ENCODE results near the gene ULK4. TPM values are rescaled to one million over a fixed set of nuclear protein-coding genes. Genes with fewer than 3 reads are reported as not detected.

Gene ULK4
- total RNA-seq, 1 experiment from 2014 or later: 14.3 TPM

DNA sequence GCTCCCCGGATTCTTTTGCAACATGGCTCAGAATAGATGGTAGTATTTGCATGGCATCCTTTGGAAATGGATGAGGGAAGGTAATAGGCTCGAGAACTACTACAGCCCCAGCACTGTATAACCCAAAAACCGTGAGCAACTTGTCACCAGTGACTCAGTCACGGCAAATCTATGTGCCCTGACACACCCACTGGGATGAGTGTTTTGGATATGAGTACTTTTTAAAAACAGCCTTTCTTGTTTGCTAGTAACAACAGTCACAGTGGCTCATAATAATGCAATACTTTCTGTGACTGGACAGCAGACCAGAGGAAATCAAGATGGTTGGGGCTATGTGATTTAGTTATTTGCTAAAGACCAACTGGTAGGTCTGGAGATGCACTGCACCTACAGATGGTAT lies 299.6 kb downstream of the ULK4 start:
- intact Hi-C loops (cut with micrococcal nuclease; ENCODE audit: unreplicated experiment): no loop called here
- CTCF ChIA-PET: no interaction called here

DNA sequence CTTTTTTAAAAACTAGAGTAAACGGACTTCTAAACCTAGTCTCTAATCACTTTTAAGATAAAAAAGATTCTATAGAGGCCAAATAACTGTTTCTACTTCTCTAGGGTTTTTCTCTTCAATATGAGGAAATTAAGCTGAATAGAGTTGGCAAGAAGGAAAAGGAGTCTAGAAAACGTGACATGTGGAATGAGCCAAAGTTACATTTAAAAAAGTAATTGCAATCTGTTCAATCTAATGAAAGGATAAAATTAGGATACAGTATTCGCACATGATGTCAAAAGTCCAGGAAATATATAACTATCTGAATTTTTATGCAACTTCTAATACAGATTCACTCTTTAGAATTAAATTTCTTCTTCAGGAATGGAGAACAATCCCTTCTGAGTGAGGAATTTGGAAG lies 300.1 kb downstream of the ULK4 start:
- Histone ChIP-seq H3K4me1 (ENCODE audit: control insufficient read depth, insufficient read depth, low read length) (no peaks in the 10 kb centered on the region), H3K9me3 (ENCODE audit: control insufficient read depth, insufficient read depth, low read depth, low read length) (no peaks in the 10 kb centered on the region), H3K36me3 (ENCODE audit: control insufficient read depth, insufficient read depth, low read length) (no peaks in the 10 kb centered on the region), H3K27ac (ENCODE audit: low read length) (no peak overlapping the region), H3K27me3 (ENCODE audit: control insufficient read depth, insufficient read depth, low read length) (no peaks in the 10 kb centered on the region), H3K4me3 (ENCODE audit: low read depth in 2 of 2, low read length in 2 of 2) (no peak overlapping the region)
- intact Hi-C loops (cut with micrococcal nuclease; ENCODE audit: unreplicated experiment) (no loop called here), in situ Hi-C loops (cut with HindIII; ENCODE audit: low pct_unique_long_range_greater_than_20kb, low sequenced_read_pairs) (no loop called here)
- no TSS peak for BruUV-seq (replicated peaks)
- TF ChIP-seq SIN3A (IDR thresholded peaks at IDR 0.05; ENCODE audit: borderline replicate concordance, insufficient read depth, low read depth, low read length): no peak
- TF ChIP-seq, protein P1, sequence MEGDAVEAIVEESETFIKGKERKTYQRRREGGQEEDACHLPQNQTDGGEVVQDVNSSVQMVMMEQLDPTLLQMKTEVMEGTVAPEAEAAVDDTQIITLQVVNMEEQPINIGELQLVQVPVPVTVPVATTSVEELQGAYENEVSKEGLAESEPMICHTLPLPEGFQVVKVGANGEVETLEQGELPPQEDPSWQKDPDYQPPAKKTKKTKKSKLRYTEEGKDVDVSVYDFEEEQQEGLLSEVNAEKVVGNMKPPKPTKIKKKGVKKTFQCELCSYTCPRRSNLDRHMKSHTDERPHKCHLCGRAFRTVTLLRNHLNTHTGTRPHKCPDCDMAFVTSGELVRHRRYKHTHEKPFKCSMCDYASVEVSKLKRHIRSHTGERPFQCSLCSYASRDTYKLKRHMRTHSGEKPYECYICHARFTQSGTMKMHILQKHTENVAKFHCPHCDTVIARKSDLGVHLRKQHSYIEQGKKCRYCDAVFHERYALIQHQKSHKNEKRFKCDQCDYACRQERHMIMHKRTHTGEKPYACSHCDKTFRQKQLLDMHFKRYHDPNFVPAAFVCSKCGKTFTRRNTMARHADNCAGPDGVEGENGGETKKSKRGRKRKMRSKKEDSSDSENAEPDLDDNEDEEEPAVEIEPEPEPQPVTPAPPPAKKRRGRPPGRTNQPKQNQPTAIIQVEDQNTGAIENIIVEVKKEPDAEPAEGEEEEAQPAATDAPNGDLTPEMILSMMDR (IDR thresholded peaks at IDR 0.05): no peak
- DNase-seq (ENCODE audit: low read depth, low spot score) (no peak), ATAC-seq (no peak)
- ChIA-PET POLR2A (no interaction called here), CTCF (no interaction called here)

More for the DNA sequence above, 299.6 kb downstream of the ULK4 start:
- no peaks in the 10 kb centered on the region for H3K9me3 ChIP-seq (ENCODE audit: control insufficient read depth, insufficient read depth, low read depth, low read length)
- POLR2A ChIA-PET: no interaction called here
- TF ChIP-seq SIN3A (IDR thresholded peaks at IDR 0.05; ENCODE audit: borderline replicate concordance, insufficient read depth, low read depth, low read length): no peak
- no peak for TF ChIP-seq POLR2AphosphoS5 (IDR thresholded peaks at IDR 0.05; ENCODE audit: low read depth, low read length)
- no peak for TF ChIP-seq TCF7L2 (IDR thresholded peaks at IDR 0.05; ENCODE audit: low read depth, low read length)
- TF ChIP-seq, protein P2, sequence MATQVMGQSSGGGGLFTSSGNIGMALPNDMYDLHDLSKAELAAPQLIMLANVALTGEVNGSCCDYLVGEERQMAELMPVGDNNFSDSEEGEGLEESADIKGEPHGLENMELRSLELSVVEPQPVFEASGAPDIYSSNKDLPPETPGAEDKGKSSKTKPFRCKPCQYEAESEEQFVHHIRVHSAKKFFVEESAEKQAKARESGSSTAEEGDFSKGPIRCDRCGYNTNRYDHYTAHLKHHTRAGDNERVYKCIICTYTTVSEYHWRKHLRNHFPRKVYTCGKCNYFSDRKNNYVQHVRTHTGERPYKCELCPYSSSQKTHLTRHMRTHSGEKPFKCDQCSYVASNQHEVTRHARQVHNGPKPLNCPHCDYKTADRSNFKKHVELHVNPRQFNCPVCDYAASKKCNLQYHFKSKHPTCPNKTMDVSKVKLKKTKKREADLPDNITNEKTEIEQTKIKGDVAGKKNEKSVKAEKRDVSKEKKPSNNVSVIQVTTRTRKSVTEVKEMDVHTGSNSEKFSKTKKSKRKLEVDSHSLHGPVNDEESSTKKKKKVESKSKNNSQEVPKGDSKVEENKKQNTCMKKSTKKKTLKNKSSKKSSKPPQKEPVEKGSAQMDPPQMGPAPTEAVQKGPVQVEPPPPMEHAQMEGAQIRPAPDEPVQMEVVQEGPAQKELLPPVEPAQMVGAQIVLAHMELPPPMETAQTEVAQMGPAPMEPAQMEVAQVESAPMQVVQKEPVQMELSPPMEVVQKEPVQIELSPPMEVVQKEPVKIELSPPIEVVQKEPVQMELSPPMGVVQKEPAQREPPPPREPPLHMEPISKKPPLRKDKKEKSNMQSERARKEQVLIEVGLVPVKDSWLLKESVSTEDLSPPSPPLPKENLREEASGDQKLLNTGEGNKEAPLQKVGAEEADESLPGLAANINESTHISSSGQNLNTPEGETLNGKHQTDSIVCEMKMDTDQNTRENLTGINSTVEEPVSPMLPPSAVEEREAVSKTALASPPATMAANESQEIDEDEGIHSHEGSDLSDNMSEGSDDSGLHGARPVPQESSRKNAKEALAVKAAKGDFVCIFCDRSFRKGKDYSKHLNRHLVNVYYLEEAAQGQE (IDR thresholded peaks at IDR 0.05; ENCODE audit: insufficient read depth in 1 of 2, low read depth in 2 of 2, low read length in 1 of 2): no peak
- TF ChIP-seq, protein P1 (IDR thresholded peaks at IDR 0.05): no peak
- DNase-seq (ENCODE audit: low read depth, low spot score) (no peak), ATAC-seq (no peak)
- H3K27me3 ChIP-seq (ENCODE audit: control insufficient read depth, insufficient read depth, low read length): no peaks in the 10 kb centered on the region
- no TSS peak for BruUV-seq (replicated peaks)
- H3K27ac ChIP-seq (ENCODE audit: low read length): no peak overlapping the region
- in situ Hi-C loops (cut with HindIII; ENCODE audit: low pct_unique_long_range_greater_than_20kb, low sequenced_read_pairs): no loop called here
- H3K4me3 ChIP-seq (ENCODE audit: low read depth in 2 of 2, low read length in 2 of 2): no peak overlapping the region
- H3K36me3 ChIP-seq (ENCODE audit: control insufficient read depth, insufficient read depth, low read length): no peaks in the 10 kb centered on the region
- H3K4me1 ChIP-seq (ENCODE audit: control insufficient read depth, insufficient read depth, low read length): no peaks in the 10 kb centered on the region

DNA sequence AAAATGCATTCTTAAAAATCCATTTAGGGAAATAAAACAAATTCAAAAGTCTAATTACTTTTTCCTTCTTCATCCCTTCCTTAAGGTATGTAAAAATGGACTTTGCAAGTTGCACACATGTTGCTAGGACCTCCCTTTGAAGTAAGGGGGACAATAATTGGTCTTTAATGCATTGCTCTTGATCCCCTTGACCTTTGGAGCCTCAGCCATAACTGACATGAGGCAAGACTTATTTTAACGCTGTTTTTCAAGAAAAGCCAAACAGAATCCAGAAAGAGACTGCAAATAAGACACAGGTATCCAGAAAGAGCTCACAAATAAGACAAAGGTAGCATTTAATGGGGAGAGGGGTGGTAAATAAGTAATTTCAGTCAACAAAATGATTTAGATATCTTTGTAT lies 301.4 kb downstream of the ULK4 start:
- TF ChIP-seq POLR2AphosphoS5 (IDR thresholded peaks at IDR 0.05; ENCODE audit: low read depth, low read length): no peak
- TF ChIP-seq TCF7L2 (IDR thresholded peaks at IDR 0.05; ENCODE audit: low read depth, low read length): no peak
- TF ChIP-seq, protein P1 (IDR thresholded peaks at IDR 0.05): no peak
- TF ChIP-seq, protein P2 (IDR thresholded peaks at IDR 0.05; ENCODE audit: insufficient read depth in 1 of 2, low read depth in 2 of 2, low read length in 1 of 2): no peak
- TF ChIP-seq SIN3A (IDR thresholded peaks at IDR 0.05; ENCODE audit: borderline replicate concordance, insufficient read depth, low read depth, low read length): no peak
- in situ Hi-C loops (cut with HindIII; ENCODE audit: low pct_unique_long_range_greater_than_20kb, low sequenced_read_pairs): no loop called here
- H3K27me3 ChIP-seq (ENCODE audit: control insufficient read depth, insufficient read depth, low read length): no peaks in the 10 kb centered on the region
- POLR2A ChIA-PET: no interaction called here
- intact Hi-C loops (cut with micrococcal nuclease; ENCODE audit: unreplicated experiment): no loop called here
- no peak overlapping the region for H3K4me3 ChIP-seq (ENCODE audit: low read depth in 2 of 2, low read length in 2 of 2)
- CTCF ChIA-PET: no interaction called here
- no peaks in the 10 kb centered on the region for H3K9me3 ChIP-seq (ENCODE audit: control insufficient read depth, insufficient read depth, low read depth, low read length)
- no TSS peak for BruUV-seq (replicated peaks)
- H3K27ac ChIP-seq (ENCODE audit: low read length): no peak overlapping the region
- no peak for ATAC-seq
- H3K4me1 ChIP-seq (ENCODE audit: control insufficient read depth, insufficient read depth, low read length): no peaks in the 10 kb centered on the region
- no peaks in the 10 kb centered on the region for H3K36me3 ChIP-seq (ENCODE audit: control insufficient read depth, insufficient read depth, low read length)
- DNase-seq (ENCODE audit: low read depth, low spot score): no peak
